ENCODE results near the gene NODAL.

Gene NODAL

DNA sequence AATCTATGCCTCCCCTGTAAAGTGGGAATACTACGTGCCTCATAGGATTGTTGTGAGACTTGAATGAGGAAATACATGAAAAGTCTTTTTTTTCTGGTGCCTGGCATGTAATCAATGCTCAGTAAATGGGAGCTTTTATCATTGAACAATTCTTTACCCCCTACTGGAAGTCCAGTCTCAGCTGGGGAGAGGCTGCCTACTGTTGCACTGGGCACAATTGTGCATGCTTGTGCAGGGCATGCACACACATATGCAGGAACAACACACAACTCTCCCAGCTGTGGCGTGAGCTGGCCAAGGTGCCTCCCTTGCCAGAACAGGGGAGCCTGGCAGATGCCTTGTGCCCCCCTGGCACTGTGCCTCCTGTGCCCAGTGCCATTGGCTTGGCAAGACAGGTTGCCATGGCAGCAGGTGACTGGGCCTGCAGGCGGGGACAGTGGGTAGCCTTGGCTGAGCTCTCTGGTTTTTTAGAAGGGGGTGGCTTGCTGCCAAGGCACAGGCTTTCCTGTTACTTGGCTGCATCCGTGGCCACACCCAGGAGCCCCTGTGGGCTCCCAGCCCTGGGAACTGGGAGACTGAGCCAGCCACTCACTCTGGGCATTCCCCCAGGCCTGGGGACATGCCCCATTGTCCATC is 21.0 kb upstream of the NODAL start:
- DNase-seq (ENCODE audit: low spot score) = no peak

DNA sequence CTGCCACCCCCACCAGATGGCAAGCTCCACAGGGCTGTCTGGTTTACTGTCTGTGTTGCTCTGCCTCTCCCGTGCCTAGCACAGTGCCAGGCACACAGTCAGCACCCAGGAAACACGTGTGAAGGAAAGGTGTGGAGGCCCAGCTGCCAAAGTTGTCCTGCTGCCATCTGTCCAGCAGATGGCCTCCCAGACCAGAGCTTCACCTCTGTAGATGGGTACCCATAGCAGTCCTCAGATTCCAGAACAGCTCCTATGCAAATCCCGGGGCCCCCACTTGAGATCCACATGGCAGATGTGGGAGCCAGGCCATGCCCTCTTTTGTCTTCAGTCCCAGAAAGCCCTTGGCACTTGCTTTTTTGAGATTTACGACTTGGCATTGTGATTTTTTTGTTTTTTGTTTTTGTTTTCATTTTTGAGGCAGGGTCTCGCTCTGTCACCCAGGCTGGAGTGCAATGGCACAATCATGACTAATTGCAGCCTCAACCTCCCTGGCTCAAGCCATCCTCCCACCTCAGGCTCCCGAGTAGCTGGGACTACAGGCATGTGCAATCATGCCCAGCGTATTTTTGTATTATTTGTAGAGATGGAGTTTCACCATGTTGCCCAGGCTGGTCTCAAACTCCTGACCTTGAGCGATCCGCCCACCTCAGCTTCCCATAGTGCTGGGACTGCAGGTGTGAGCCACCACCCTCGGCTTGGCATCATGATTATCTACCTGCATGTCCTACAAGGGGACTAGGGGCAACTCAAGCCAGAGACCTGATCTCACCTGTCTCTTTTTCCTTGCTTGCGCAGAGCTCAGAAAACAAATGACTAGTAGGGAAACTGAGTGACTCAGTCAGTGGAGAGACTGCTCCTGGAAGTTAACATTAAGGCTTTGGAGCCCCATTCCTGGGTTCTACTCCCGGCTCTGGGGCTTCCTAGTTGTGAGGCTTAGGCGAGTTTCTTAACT is 20.2 kb upstream of the NODAL start:
- DNase-seq (ENCODE audit: low spot score) = peak; percentile 60

DNA sequence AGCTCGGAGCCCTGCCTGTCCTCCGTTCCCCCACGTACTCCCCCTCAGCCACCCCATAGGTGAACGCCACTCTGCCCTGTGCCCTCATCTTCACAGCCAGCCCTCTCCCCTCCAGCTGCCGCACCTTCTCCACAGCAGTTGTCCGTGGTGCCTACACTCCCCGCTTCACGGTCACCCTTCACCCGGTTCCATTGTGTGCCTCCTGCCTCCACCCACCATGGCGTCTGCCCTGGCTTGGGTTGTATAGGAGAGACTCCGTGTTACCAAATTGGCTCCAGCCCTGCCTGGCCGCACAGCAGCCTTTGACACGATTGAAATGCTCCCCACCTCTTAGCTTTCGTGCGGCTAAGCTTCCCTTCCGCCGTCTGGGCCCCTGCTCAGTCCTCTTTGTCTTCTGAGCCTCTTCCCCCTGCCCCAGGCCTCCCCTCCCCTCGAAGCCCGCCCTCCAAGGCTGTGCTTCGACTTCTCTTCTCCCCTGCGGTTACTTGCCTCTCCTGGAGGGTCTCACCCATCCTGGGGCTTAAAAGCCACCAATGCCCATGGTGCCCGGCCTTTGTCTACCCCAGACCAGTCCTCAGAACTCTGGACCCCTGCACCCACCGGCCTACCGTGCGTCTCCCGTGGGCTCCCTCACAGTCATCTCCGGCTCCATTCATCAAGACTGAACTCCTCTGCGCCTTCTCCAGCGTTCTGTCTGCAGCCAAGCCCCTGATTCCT is 18.5 kb upstream of the NODAL start:
- DNase-seq (ENCODE audit: low spot score) = no peak

DNA sequence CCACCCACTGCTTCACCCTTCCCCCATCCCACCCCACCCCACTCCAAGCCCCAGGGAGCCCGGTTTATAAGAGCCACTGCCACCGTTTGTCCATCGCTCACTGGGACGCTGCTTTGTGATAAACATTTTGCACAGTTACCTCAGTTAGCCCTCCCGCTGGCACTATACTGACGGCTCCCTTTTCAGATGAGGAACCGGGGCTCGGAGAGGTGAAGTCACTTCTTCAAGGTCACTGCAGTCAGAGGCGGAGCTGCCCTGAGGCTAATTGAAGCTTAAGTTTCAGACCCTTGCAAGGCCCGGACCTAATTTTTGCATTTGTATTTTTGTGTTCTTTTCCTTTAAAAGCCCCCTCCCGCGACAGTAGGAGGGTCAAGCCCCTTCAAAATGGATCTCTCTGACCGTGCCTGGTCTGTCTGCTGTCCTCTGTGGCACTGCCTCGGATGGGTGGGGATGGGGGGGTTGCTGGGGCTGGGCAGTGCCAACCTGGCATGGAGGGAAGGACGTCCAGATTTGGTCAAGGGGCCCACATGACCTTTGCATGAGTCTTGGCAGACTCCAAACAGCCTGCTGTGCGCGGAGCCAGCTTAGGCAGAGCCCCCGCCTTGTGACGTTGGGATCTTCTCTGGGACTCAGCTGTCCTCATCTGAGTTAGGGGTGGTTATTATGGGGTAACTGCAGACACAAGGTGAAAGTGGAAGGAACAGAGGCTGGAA is 17.7 kb upstream of the NODAL start:
- DNase-seq (ENCODE audit: low spot score) = no peak

DNA sequence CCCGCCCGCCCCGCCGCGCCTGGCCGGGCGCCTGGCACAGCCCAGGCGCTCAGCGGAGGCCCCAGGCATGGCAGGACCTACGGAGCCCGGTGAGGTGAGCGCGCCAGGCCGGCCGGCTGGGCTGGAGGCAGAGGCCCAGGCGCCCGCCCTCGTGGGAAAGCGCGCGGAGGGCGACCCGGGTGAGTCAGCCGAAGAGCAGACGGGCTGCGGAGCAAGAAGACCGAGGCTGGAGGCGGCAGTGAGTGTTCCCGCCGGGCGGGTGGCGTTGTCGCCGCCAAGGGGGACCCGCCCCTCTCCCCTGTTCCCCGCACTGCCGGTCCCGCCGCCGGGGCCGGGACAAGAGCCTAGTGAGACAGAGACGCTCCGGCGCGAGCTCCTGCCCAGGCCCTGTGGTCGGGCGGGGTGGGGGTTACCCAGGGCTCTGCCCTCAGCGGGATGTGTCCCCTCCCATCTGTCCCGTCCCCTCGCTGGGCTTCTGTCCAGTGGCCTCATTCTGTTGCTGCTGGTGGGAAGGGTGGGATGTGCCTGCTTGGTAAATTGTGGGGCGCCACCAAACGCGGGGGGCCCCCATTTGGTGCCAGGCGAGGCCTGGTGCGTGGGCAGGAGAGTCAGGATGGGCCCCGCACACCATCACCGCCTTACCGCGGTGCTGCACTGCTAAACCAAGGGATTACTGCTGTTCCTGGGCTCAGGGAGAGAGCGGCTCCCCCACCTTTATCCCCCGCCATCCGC is 17.0 kb upstream of the NODAL start:
- no peak for DNase-seq (ENCODE audit: low spot score)

DNA sequence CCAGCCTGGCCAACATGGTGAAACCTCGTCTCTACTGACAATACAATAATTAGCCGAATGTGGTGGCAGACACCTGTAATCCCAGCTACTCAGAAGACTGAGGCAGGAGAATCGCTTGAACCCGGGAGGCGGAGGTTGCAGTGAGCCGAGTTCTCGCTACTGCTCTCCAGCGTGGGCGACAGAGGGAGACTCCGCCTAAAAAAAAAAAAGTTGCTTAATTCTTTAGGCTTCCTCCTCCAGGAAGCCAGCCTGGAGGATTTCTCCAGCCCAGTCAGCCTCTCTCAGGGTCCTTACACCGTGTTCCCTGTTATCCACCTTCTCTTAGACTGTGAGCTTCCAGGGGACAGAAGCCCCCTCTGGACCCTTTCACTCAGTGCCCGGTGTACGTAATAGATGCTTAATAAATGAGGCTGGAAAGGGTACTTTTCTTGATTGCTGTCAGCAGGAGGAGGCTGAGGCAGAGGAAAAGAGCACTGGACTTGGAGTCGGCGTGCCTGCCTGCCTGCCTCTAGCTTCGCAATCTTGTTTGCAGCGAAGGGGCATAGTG is 16.4 kb upstream of the NODAL start:
- no peak for DNase-seq (ENCODE audit: low spot score)

DNA sequence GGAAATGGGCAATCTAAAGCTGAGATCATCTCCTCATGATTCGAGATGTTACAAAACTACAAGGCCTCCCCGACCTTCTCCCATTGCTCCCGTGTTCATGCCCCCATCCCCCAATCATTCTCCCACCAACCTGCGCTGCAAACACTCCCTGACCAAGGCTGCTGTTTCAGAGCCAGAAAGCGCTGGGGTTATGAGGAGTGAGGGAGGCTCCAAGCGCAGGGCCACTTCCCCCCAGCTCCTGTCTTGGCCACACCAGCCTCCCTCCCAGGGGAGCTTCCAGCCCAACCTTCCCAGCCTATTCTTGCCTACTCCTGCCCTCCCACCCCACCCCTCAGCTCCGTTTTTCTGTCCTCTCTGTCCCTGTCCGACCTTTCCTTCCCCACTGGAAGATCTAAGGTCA is 14.7 kb upstream of the NODAL start:
- no peak for DNase-seq (ENCODE audit: low spot score)

DNA sequence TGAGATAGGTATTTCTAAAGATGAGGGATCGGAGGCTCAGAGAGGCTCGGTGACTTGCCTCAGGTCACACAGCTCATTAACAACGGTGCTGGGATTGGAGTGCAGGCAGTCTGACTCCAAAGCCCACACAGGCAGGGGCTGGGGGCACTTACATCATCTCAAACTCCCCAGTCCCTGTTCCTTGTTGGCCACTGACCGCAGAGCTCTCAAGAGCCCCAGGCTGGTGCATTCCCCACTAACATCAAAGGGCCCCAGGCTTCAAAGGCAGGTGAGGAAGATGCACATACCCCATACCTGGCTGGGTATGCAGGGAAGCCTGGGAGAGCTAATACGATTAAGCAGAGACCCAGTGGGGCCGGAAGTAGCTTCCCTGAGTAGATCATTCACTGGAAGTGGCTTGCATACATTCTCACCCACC is 13.7 kb upstream of the NODAL start:
- DNase-seq (ENCODE audit: low spot score) = no peak

DNA sequence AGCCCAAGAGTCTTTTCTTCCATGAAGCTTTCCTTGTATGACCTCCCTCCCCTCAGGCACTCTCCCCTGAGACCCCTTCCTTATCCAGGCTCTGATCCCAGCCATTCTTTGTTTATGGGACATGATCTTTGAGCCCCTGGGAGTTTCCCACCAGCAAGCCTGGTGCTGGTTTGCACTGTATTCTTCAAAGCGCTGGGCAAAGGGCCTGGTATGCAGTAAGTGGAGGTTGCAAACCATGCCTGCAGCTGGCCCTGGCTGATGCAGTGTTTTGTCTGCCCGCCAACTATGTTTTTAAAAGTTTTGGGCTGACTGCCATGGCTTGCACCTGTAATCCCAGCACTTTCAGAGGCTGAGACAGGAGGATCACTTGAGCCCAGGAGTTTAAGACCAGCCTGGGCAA is 6.8 kb upstream of the NODAL start:
- no peak for DNase-seq (ENCODE audit: low spot score)

DNA sequence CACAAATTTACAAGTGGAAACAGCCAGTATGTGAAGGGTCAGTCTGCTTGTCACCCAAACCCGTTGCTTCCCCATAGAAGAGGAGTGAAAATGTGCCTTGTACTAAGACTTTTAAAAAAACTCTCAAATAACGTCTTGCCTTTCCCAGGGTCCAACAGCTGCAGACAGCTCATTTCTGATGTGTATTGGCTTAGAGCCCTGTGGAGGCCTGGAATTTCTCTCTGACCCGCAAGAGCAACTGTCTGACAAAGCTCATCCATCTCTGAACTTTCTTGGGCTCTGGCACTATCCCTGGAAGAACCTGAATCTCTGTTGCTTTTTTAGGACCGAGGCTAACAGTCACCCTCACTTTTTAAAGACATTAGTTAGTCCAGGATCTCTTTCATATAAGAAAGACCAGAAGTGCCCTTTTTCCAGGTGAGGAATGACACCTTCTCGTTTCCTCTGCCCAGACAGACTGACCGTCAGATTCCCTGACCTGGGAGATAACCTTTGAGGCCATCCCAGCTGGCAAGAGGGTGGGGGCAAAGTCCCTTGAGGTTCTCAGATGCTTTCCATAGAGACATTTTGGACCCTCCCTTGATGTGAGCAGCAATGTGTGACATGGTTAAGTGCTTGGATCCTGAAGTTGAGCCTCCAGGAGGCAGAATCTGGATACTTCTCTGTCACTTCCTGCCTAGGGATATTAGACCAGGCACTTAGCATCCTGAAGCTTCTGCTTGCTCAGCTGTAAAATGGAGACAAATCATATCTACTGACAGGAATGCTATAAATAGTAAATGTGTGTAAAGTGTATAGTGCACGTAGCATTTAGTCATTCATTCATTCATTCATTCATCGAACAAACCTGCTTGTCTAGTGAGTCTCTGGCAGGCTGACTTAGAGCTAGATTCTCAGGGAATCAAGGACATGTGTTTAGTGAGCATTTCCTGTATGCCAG is 4.5 kb upstream of the NODAL start:
- no peak for DNase-seq (ENCODE audit: low spot score)

DNA sequence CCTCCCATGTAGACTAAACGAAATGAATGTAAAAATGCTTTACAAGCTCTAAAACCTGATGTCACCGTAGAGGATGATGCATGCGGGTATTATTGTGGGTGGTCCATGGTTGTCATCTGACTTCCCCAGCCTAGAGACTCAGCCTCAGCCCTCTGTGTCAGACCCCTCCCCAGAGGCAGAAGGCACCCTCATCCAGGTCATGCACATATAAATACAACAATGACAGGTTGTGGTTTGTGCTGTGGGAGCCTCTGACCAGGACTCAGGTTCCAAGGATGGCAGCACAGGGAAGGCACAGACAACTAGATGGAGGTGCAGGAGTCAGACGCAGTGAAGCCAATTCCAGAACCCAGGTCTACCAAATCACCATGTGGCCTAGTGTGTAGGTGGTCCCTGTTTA is 3.3 kb upstream of the NODAL start:
- DNase-seq (ENCODE audit: low spot score) = no peak

DNA sequence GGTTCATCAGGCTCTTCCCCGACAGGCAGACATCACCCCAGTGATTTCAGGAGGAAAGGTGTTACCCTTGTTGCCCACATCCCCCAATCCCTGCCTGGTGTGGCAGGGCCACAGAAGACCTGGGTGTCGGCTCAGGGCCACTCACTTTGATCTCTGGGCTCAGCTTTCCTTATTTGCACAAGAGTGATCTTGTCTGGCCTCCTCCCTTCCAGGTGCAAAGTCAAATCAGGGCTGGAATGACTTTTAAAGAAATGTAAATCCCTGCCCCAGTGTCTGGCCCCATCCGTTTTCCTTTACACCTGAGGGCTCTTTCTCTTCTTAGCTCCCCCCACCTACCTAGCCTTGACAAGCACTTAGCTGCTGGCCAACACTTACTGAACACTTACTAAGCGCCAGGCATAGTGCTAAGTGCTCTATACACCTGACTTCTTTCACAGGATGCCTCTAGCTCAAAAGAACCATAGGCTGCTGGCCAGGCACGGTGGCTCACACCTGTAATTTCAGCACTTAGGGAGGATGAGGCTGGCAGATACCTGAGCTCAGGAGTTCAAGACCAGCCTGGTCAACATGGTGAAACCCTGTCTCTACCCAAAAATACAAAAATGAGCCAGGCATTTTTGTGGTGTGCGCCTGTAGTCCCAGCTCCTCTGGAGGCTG is 979 bp upstream of the NODAL start:
- no peak for DNase-seq (ENCODE audit: low spot score)

DNA sequence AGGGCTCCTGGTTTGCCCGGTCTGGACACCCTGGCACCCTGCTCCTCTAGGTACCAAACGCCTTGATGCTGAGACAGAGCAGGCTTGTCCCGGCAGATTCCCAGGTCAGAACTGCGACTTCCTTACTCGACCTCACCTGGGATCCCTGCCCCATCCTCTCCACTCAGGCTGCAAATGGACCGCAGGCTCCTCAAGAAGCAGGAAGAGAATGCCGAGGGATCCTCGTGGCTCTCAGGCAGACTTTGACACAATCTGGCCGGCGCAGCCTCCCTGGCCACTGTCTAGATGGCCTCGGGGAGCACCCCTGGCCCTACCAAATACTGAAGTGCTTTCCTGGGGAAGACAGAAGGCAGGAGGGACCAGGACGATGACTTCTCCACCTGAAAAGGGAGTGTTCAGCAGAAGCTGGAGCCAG is 421 bp upstream of the NODAL start:
- DNase-seq (ENCODE audit: low spot score) = no peak

DNA sequence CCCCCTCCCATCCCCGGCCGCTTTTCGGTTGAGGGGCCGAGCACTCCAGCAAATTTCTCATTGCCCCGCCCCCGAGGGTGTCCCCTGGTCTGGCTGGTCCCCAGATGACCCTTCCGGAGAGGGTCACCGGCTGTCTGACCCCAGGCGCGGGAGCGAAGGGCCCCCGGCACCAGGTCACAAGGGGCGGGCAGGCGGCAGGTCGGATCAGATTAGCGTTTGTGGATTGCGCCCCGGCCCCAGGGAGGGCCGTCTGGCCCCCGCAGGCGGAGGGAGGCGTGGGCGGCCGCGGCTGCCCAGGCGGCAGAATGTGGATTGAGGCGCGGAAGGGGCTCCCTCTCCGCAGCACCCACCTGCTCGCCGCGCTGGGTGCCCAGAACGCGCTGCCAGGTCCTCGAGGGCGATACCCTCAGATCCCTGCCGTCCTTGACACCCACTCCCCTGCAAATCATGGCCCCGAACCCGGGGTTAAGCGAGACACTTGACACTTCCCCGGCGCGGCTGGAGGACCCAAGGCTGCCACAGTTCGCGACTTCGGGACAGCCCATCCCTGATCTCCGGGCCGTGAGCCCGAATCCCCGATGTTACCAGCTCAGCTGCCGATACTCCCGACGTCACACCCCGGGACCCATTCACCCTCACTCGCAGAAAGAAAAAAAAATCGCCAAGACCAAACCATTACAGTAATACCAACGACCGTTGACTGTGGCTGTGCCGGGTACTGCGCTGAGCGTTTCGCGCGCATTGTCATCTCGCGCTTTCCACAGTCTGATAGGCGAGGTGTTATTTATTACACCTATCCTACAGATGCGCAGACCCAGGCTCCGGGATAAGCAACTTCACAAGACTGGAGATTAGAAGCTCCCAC is 953 bp downstream of the NODAL start:
- no peak for DNase-seq (ENCODE audit: low spot score)

DNA sequence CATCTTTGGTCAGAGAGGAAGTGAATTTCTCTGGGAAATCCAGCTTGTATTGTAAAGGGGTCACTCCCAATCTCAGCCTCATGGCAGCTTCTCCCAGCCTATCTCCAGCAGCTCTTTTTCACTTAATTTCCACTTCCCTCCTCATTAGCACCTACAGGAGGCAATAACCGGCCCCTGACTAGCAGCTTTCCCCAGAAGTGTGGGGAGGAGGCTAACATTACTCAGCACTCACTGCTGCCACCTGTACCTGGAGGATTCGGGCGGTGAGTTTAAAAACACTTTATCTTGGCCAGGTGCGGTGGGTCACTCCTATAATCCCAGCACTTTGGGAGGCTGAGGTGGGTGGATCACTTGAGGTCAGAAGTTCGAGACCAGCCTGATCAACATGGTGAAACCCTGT is 3.8 kb downstream of the NODAL start:
- no peak for DNase-seq (ENCODE audit: low spot score)

DNA sequence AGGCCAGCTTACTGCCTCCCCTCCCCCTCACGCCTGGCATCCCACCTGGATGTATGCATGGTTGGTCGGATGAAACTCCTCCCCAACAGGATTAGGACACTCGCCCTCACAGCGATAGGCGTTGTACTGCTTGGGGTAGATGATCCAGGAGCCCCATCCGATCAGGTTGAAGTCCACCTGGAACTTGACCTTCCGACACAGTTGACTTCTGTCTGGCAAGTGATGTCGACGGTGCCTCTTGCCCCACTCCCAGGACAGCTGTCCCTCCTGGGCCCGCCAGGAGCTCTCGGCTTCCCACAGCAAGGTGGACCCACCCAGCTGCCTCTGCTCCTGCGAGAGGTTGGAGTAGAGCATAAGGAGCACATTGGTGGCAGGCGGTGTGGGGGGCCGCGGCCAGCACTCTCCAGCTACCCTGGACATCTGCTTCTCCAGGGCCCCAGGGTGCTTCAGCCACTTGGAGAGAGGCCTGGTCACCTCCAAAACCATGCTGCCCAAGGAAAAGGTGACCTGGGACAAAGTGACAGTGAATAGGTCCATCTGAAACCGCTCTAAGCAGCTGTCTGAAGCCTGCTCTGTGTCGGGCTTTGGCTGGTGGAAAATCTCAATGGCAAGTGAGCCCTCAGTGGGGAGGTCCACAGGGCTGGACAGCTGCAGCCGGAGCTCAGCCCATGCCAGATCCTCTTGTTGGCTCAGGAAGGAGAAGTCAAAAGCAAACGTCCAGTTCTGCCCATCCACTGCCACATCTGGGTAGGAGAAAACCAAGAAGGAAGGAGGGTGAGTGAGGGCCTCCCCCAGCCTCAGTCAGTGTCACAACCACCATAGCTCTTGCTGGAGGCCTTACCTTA is 6.0 kb downstream of the NODAL start:
- no peak for DNase-seq (ENCODE audit: low spot score)

DNA sequence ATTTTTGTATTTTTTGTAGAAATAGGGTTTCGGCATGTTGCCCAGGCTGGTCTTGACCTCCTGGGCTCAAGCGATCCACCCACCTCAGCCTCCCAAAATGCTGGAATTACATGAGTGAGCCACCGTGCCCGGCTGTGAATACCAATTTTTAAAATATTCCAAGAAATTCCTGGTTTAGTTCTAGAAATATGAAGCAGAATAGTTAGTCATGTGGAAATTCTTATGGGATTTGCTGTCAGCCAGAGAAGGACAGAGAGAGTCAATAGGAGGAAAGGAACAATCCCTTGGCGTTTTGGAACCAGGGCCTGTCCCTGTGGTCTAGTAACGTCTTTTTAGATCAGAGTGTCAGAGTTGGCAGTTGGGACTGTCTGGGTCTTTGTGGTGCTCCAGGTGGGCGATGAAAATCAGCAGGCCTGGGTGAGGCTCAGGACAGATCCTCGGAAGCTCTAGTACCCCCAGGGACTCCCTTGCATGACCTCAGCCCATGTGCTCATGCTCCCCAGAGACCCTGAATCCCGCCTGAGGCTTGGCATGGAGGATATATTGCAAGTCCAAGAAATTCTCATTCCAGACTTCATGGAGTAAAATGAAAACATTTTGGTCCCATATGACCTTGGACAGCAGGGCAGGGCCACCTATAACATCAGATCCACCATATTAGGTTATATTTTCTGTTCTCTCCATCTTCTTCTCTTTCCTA is 7.8 kb downstream of the NODAL start:
- DNase-seq (ENCODE audit: low spot score) = no peak

Measured in D341Med (cell line).